Loucy (cell line): ENCODE data around the gene MAPT.

Source experiments
- H2AFZ ChIP-seq: fragments of 200-600 bp; sonication (generic); 2 replicates; pipeline ENCODE4 v1.6.0; 2016; ENCODE audit warnings: antibody characterized with exemption, mild to moderate bottlenecking, low read length, moderate library complexity
- H3F3A ChIP-seq: fragments of 200-600 bp; 2 replicates; pipeline ENCODE4 v1.6.0; 2016; ENCODE audit warnings: antibody characterized with exemption, low read depth, mild to moderate bottlenecking
- H3K27me3 ChIP-seq: fragments of 200-600 bp; sonication (generic); 2 replicates; pipeline ENCODE4 v1.6.1; 2014; ENCODE audit warnings: low read length, mild to moderate bottlenecking; ENCODE audit not compliant: insufficient read depth, poor library complexity, severe bottlenecking
- H3K36me3 ChIP-seq: fragments of 200-600 bp; sonication (generic); 2 replicates; pipeline ENCODE4 v1.6.1; 2016; ENCODE audit warnings: low read length; ENCODE audit not compliant: insufficient read depth
- H3K4me1 ChIP-seq: fragments of 200-600 bp; sonication (generic); 2 replicates; pipeline ENCODE4 v1.5.1; 2014; ENCODE audit warnings: low read length, mild to moderate bottlenecking; ENCODE audit not compliant: insufficient read depth, poor library complexity, severe bottlenecking
- H3K4me2 ChIP-seq: fragments of 200-600 bp; sonication (generic); 2 replicates; pipeline ENCODE4 v1.6.0; 2014; ENCODE audit warnings: antibody characterized with exemption, low read length, low read depth, mild to moderate bottlenecking; ENCODE audit not compliant: poor library complexity, severe bottlenecking
- H3K4me3 ChIP-seq: fragments of 200-600 bp; sonication (generic); 2 replicates; pipeline ENCODE4 v1.5.1; 2014; ENCODE audit warnings: low read length, mild to moderate bottlenecking, mixed read lengths; ENCODE audit not compliant: poor library complexity, severe bottlenecking
- H3K79me2 ChIP-seq: fragments of 200-600 bp; sonication (generic); 2 replicates; pipeline ENCODE4 v1.6.1; 2014; ENCODE audit warnings: low read length; ENCODE audit not compliant: insufficient read depth
- H3K9ac ChIP-seq: fragments of 200-600 bp; sonication (generic); 2 replicates; pipeline ENCODE4 v1.6.0; 2014; ENCODE audit warnings: mild to moderate bottlenecking, low read depth, low read length, moderate library complexity; ENCODE audit not compliant: poor library complexity, severe bottlenecking
- H3K9me2 ChIP-seq: fragments of 200-600 bp; sonication (generic); replicated peaks from 2 replicates; pipeline ENCODE4 v1.6.1; 2016; ENCODE audit warnings: low read depth, low read length, mixed read lengths
- H3K9me3 ChIP-seq: fragments of 200-600 bp; sonication (generic); 2 replicates; pipeline ENCODE4 v1.6.1; 2014; ENCODE audit warnings: mild to moderate bottlenecking, antibody characterized with exemption, low read length, low read depth; ENCODE audit not compliant: insufficient read depth
- H4K20me1 ChIP-seq: fragments of 200-600 bp; sonication (generic); 2 replicates; pipeline ENCODE4 v1.6.0; 2014; ENCODE audit warnings: antibody characterized with exemption, low read length, mild to moderate bottlenecking; ENCODE audit not compliant: insufficient read depth, poor library complexity, severe bottlenecking
- EZH2phosphoT487 ChIP-seq: fragments of 200-600 bp; IDR thresholded peaks from 2 replicates; pipeline ENCODE4 v1.6.1; 2018; ENCODE audit warnings: antibody characterized with exemption, mild to moderate bottlenecking, moderate library complexity, borderline replicate concordance
- TF ChIP-seq, protein P1 (sequence below): fragments of 200-600 bp; sonication (generic); conservative IDR thresholded peaks from 2 replicates; pipeline ENCODE4 v1.5.1; 2014; ENCODE audit warnings: mild to moderate bottlenecking, antibody characterized with exemption, low read length

The MAPT gene

GRCh38 chr17:46042925-46043324 lies 148.6 kb downstream of the MAPT start:
- H3K4me3 ChIP-seq: no peak overlapping the region
- no peaks in the 10 kb centered on the region for H3K9me3 ChIP-seq
- H2AFZ ChIP-seq: no peak overlapping the region
- H3K9me2 ChIP-seq: no peaks in the 10 kb centered on the region
- no peaks in the 10 kb centered on the region; the same call in 1 of the 2 replicates for H3K79me2 ChIP-seq
- H3K9ac ChIP-seq: no peak overlapping the region
- no peaks in the 10 kb centered on the region; the same call in 1 of the 2 replicates for H3F3A ChIP-seq
- TF ChIP-seq EZH2phosphoT487: no peak
- TF ChIP-seq, protein P1, sequence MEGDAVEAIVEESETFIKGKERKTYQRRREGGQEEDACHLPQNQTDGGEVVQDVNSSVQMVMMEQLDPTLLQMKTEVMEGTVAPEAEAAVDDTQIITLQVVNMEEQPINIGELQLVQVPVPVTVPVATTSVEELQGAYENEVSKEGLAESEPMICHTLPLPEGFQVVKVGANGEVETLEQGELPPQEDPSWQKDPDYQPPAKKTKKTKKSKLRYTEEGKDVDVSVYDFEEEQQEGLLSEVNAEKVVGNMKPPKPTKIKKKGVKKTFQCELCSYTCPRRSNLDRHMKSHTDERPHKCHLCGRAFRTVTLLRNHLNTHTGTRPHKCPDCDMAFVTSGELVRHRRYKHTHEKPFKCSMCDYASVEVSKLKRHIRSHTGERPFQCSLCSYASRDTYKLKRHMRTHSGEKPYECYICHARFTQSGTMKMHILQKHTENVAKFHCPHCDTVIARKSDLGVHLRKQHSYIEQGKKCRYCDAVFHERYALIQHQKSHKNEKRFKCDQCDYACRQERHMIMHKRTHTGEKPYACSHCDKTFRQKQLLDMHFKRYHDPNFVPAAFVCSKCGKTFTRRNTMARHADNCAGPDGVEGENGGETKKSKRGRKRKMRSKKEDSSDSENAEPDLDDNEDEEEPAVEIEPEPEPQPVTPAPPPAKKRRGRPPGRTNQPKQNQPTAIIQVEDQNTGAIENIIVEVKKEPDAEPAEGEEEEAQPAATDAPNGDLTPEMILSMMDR: no peak
- no peaks in the 10 kb centered on the region for H3K27me3 ChIP-seq
- H3K4me2 ChIP-seq: no peak overlapping the region
- H3K36me3 ChIP-seq: peaks cover 93% of the 10 kb centered on the region
- no peaks in the 10 kb centered on the region for H4K20me1 ChIP-seq
- no peaks in the 10 kb centered on the region for H3K4me1 ChIP-seq

- Histone ChIP-seq H4K20me1 (no peaks in the 10 kb centered on the region), H3K9me2 (no peaks in the 10 kb centered on the region), H3K4me3 (no peak overlapping the region), H3K4me1 (no peaks in the 10 kb centered on the region), H3K79me2 (no peaks in the 10 kb centered on the region; the same call in 1 of the 2 replicates), H2AFZ (no peak overlapping the region), H3K9ac (no peak overlapping the region), H3K9me3 (no peaks in the 10 kb centered on the region), H3K4me2 (no peak overlapping the region), H3F3A (no peaks in the 10 kb centered on the region; the same call in 1 of the 2 replicates), H3K27me3 (no peaks in the 10 kb centered on the region), H3K36me3 (peaks cover 93% of the 10 kb centered on the region)
- TF ChIP-seq EZH2phosphoT487: no peak
- TF ChIP-seq, protein P1: no peak
Observed at GRCh38 chr17:46043606-46044005, 149.3 kb downstream of the MAPT start.

DNA sequence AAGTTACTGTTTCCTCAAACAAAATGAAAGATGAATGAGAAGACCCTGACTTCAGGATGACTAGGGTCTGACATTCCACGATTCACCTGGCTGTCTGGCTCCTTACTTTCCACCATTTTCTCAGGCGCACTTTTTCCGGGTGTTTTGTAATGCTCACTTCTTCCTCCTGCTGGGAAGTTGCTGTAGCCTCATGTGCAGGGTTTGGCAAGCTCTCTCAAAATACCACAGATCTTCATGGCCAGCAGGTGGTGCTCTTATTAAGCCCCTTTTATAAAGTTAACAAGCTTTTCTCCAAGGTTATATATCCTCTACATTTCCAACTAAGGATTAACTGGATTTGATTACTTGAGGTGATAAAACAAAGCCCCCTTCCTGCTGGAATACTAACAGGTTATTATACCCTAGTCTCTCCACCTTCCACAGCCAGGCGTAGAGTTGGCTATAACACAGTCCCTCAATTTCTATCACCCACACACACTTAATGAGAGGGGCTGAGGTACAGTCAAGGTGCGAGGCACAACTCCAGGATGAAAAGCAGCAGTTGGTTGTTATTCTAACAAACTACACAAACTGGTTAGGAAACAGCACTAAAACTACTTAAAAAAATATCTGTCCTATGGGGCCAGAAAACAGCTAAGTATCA lies 150.1 kb downstream of the MAPT start:
- H3K9ac ChIP-seq: no peak overlapping the region
- H3K9me2 ChIP-seq: no peaks in the 10 kb centered on the region
- no peaks in the 10 kb centered on the region; the same call in 1 of the 2 replicates for H3F3A ChIP-seq
- no peak overlapping the region for H3K4me3 ChIP-seq
- no peak for TF ChIP-seq EZH2phosphoT487
- TF ChIP-seq, protein P1: peak; percentile 90
- H3K4me1 ChIP-seq: no peaks in the 10 kb centered on the region
- H4K20me1 ChIP-seq: no peaks in the 10 kb centered on the region
- no peaks in the 10 kb centered on the region for H3K9me3 ChIP-seq
- no peaks in the 10 kb centered on the region; the same call in 1 of the 2 replicates for H3K79me2 ChIP-seq
- peaks cover 93% of the 10 kb centered on the region for H3K36me3 ChIP-seq
- H3K27me3 ChIP-seq: no peaks in the 10 kb centered on the region
- H3K4me2 ChIP-seq: no peak overlapping the region
- H2AFZ ChIP-seq: no peak overlapping the region
